GM18870 (cell line): ENCODE measurements around the gene ADGRL3.
"Not testable (repeated sequence)": the region's sequence is repeated elsewhere in the genome, so short reads cannot be mapped to it uniquely, and the experiment has no call there.

Source experiments
- ATAC-seq: cut with Tn5 transposase; IDR thresholded peaks from one replicate; pipeline ENCODE4 v1.9.1; 2021; ENCODE audit warnings: moderate library complexity; ENCODE audit not compliant: unreplicated experiment

ADGRL3 gene

GRCh38 chr4:61924131-61924530 is 724.0 kb downstream of the ADGRL3 start:
- ATAC-seq = no peak

- no peak for ATAC-seq
Measured at GRCh38 chr4:61933527-61933926, 733.4 kb downstream of the ADGRL3 start.

- ATAC-seq = no peak
Measured at GRCh38 chr4:61934198-61934597, 734.1 kb downstream of the ADGRL3 start.

- ATAC-seq = no peak
Measured at GRCh38 chr4:61938250-61938846, 738.2 kb downstream of the ADGRL3 start.

- no peak for ATAC-seq
Measured at GRCh38 chr4:61950625-61951024, 750.5 kb downstream of the ADGRL3 start.

- no peak for ATAC-seq
Measured at GRCh38 chr4:61953386-61953785, 753.3 kb downstream of the ADGRL3 start.

- ATAC-seq = no peak
Measured at GRCh38 chr4:61958591-61958990, 758.5 kb downstream of the ADGRL3 start.

- ATAC-seq = no peak
Measured at GRCh38 chr4:61959087-61959486, 759.0 kb downstream of the ADGRL3 start.

- ATAC-seq = no peak
Measured at GRCh38 chr4:61984260-61984909, 784.3 kb downstream of the ADGRL3 start.

- no peak for ATAC-seq
Measured at GRCh38 chr4:61985426-61985825, 785.3 kb downstream of the ADGRL3 start.

- not testable (repeated sequence) for ATAC-seq
Measured at GRCh38 chr4:61986929-61987328, 786.8 kb downstream of the ADGRL3 start.

- ATAC-seq = no peak
Measured at GRCh38 chr4:61992351-61992750, 792.2 kb downstream of the ADGRL3 start.

- ATAC-seq = no peak
Measured at GRCh38 chr4:61994036-61994435, 793.9 kb downstream of the ADGRL3 start.

- ATAC-seq = no peak
Measured at GRCh38 chr4:61995717-61996340, 795.7 kb downstream of the ADGRL3 start.

GRCh38 chr4:61996943-61997342 is 796.8 kb downstream of the ADGRL3 start:
- no peak for ATAC-seq

- ATAC-seq = no peak
Measured at GRCh38 chr4:61997831-61998230, 797.7 kb downstream of the ADGRL3 start.

GRCh38 chr4:62003695-62004094 is 803.6 kb downstream of the ADGRL3 start:
- ATAC-seq = no peak

- ATAC-seq = no peak
Measured at GRCh38 chr4:62004881-62005280, 804.8 kb downstream of the ADGRL3 start.

GRCh38 chr4:62006108-62006507 is 806.0 kb downstream of the ADGRL3 start:
- ATAC-seq = no peak

GRCh38 chr4:62015043-62015739 is 815.1 kb downstream of the ADGRL3 start:
- ATAC-seq = no peak

- ATAC-seq = no peak
Measured at GRCh38 chr4:62018537-62018936, 818.4 kb downstream of the ADGRL3 start.

- no peak for ATAC-seq
Measured at GRCh38 chr4:62023633-62024032, 823.5 kb downstream of the ADGRL3 start.
